K562 (cell line): Measurements from ENCODE around the gene IFT52. TPM values are rescaled to one million over a fixed set of nuclear protein-coding genes. Genes with fewer than 3 reads are reported as not detected.
A peak's percentile ranks its signal among the peaks of the same experiment; 100 is the strongest.

Source experiments
- BRF1 ChIP-seq: IDR thresholded peaks from 3 replicates; pipeline ENCODE4 v1.6.1; 2011; ENCODE audit warnings: borderline replicate concordance, mild to moderate bottlenecking; ENCODE audit not compliant: insufficient read length; ENCODE audit errors: extremely low read depth
- DACH1 ChIP-seq: fragments of 450-650 bp; IDR thresholded peaks from 2 replicates; pipeline ENCODE4 v1.6.1; 2018; ENCODE audit not compliant: partially characterized antibody
- DIDO1 ChIP-seq: fragments of 450-650 bp; IDR thresholded peaks from 2 replicates; pipeline ENCODE4 v1.6.1; 2016; ENCODE audit warnings: low read depth, missing biosample characterization, missing genetic modification characterization
- DNMT1 ChIP-seq: fragments of 450-650 bp; IDR thresholded peaks from 2 replicates; pipeline ENCODE4 v1.6.1; 2016; ENCODE audit warnings: antibody characterized with exemption, mild to moderate bottlenecking
- MYC ChIP-seq, 2 experiments: fragments of 250-450 bp in 1 of 2; sonication (Bioruptor Pico) in 1 of 2; IDR thresholded peaks; 2 replicates each; pipeline versions ENCODE4 v1.5.1 to v1.6.1; 2012 to 2021; ENCODE audit warnings: low read depth in 2 of 2, borderline replicate concordance in 1 of 2, improper control_type of control experiment in 1 of 2, low read length in 1 of 2, mild to moderate bottlenecking in 1 of 2, moderate library complexity in 1 of 2
- NFIC ChIP-seq: fragments of 450-650 bp; IDR thresholded peaks from 2 replicates; pipeline ENCODE4 v1.6.1; 2017; ENCODE audit warnings: mild to moderate bottlenecking, inconsistent platforms
- PHF8 ChIP-seq: fragments of 200-600 bp; sonication (generic); IDR thresholded peaks from 2 replicates; pipeline ENCODE4 v1.6.1; 2012; ENCODE audit warnings: mixed run types, mild to moderate bottlenecking, inconsistent platforms, low read length, moderate library complexity, borderline replicate concordance
- PRMT5 ChIP-seq: sonication (generic); formaldehyde crosslinking; IDR thresholded peaks from 2 replicates; pipeline ENCODE4 v1.5.0; 2020; ENCODE audit warnings: missing genetic modification reagents
- RCOR1 ChIP-seq, 2 experiments: IDR thresholded peaks; 2 replicates each; pipeline ENCODE4 v1.6.1; 2012; ENCODE audit warnings: low read depth in 2 of 2, low read length in 2 of 2, borderline replicate concordance in 1 of 2, improper control_type of control experiment in 1 of 2
- SMARCA4 ChIP-seq: fragments of 450-650 bp; IDR thresholded peaks from 2 replicates; pipeline ENCODE4 v1.6.1; 2016
- SOX6 ChIP-seq: fragments of 450-650 bp; IDR thresholded peaks from 2 replicates; pipeline ENCODE4 v1.6.1; 2014; ENCODE audit warnings: mild to moderate bottlenecking
- ZBTB8A ChIP-seq: fragments of 450-650 bp; IDR thresholded peaks from 2 replicates; pipeline ENCODE4 v1.6.1; 2018; ENCODE audit warnings: mild to moderate bottlenecking, moderate library complexity; ENCODE audit not compliant: partially characterized antibody
- polyA plus RNA-seq, 8 experiments: library from polyadenylated mRNA; depleted of rRNA in 4 of 8; stranded (reverse) in 5 of 8; unstranded in 3 of 8; fragments of >200 nt; fragmentation: Nextera tagmentation in 2 of 8; fragmentation: Illumina TruSeq in 1 of 8; extraction: Ambion mirVana in 2 of 8; extraction: Trizol in 1 of 8; gene quantifications; 2 replicates each; pipeline versions ENCODE4 v1.2.1 to v1.2.3, GENCODE V29; 2011 to 2014; ENCODE audit warnings: inconsistent platforms in 1 of 8, missing spikeins in 1 of 8
- total RNA-seq, 7 experiments: library from RNA; depleted of rRNA in 6 of 7; stranded (reverse); fragments of >200 nt in 6 of 7; fragmentation: Illumina TruSeq in 2 of 7; extraction: Trizol in 2 of 7; gene quantifications; 2 replicates each; pipeline versions ENCODE4 v1.2.1 to v1.2.3, GENCODE V29; 2011 to 2021; ENCODE audit warnings: low replicate concordance in 1 of 7
- TF ChIP-seq, protein P1 (sequence below), 2 experiments: fragments of 450-650 bp in 1 of 2; IDR thresholded peaks; 2 replicates each; pipeline ENCODE4 v1.6.1; 2011 to 2017; ENCODE audit warnings: low read depth in 2 of 2, antibody characterized with exemption in 1 of 2, borderline replicate concordance in 1 of 2, low read length in 1 of 2, mild to moderate bottlenecking in 1 of 2, mixed read lengths in 1 of 2; ENCODE audit not compliant: control insufficient read depth in 1 of 2
- TF ChIP-seq, protein P2 (sequence below): sonication (generic); formaldehyde crosslinking; IDR thresholded peaks from 2 replicates; pipeline ENCODE4 v1.8.0; 2022; ENCODE audit warnings: missing genetic modification reagents, mild to moderate bottlenecking, borderline replicate concordance
- TF ChIP-seq, protein P3 (sequence below): sonication (generic); formaldehyde crosslinking; IDR thresholded peaks from 2 replicates; pipeline ENCODE4 v1.8.1; 2023; ENCODE audit warnings: missing genetic modification reagents, mild to moderate bottlenecking, borderline replicate concordance

IFT52 gene
- total and polyA plus RNA-seq, 9 of the 15 experiments (the other 6 are each of a cell fraction or from before 2014, with no cell fraction given): 11.0 to 31.4 (median 20.4) TPM

DNA sequence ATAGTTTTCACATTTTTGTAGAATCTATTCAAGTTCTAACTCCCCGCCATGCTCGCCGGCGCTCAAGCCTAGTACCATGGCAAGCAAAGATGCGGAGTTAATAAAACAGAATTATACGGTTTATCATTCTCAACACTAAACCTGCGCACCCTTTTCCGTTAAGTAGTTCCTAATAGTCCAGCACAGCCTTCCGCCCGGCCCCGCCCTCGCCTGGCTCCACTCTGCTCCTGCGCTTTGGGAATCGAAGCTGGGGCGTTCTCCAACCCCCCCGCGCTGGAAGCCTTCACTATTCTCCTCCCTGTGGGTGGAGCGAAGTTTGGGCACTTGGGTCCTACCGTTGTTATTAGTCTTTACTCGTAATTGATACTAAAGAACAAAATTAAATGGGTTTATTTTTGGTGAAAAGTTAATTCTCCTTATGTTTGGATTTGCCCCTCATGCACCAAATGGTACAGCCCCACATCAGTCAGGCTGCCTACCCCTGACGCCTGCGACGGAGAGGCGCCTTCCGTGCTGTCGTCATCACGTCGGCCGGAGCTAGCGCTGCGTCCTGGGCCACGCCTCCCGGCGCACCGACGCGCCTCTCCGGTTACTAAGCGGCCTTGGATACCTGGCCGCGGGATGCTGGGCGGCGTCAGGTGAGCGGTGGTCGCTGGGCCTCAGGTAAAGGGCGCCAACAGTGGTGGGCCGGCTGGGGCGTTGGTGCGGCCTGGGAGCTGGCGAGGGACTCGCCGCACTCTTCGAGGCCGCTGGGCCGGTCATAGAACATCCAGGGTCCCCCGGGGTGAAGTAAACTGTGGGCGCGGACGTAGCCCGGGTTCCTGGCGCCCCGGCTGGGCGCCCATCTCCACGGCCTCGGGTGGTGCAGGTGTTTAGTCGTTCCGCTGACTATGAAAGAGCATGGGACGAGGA, at the start of gene IFT52 (continued):
- TF ChIP-seq, protein P1, sequence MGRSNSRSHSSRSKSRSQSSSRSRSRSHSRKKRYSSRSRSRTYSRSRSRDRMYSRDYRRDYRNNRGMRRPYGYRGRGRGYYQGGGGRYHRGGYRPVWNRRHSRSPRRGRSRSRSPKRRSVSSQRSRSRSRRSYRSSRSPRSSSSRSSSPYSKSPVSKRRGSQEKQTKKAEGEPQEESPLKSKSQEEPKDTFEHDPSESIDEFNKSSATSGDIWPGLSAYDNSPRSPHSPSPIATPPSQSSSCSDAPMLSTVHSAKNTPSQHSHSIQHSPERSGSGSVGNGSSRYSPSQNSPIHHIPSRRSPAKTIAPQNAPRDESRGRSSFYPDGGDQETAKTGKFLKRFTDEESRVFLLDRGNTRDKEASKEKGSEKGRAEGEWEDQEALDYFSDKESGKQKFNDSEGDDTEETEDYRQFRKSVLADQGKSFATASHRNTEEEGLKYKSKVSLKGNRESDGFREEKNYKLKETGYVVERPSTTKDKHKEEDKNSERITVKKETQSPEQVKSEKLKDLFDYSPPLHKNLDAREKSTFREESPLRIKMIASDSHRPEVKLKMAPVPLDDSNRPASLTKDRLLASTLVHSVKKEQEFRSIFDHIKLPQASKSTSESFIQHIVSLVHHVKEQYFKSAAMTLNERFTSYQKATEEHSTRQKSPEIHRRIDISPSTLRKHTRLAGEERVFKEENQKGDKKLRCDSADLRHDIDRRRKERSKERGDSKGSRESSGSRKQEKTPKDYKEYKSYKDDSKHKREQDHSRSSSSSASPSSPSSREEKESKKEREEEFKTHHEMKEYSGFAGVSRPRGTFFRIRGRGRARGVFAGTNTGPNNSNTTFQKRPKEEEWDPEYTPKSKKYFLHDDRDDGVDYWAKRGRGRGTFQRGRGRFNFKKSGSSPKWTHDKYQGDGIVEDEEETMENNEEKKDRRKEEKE (IDR thresholded peaks at IDR 0.05; ENCODE audit: borderline replicate concordance in 1 of 2, control insufficient read depth in 1 of 2, low read depth in 2 of 2, low read length in 1 of 2): peak in 1 of 2 experiments; percentile 95; a peak in 2 of 4 replicates
- TF ChIP-seq BRF1 (no peak), PHF8 (peak; percentile 68; the same call in 1 of the 2 replicates), DACH1 (peak; percentile 37), RCOR1 (IDR thresholded peaks at IDR 0.05; ENCODE audit: borderline replicate concordance in 1 of 2, low read depth in 2 of 2, low read length in 2 of 2) (peak in 1 of 2 experiments; percentile 24; a peak in 1 of 4 replicates), SMARCA4 (peak; percentile 18), NFIC (peak; percentile 40; the same call in 1 of the 2 replicates), DNMT1 (no peak), MYC (IDR thresholded peaks at IDR 0.05; ENCODE audit: low read depth, low read length) (no peak), MYC (CRISPR knock-in tag; IDR thresholded peaks at IDR 0.05; ENCODE audit: borderline replicate concordance, low read depth) (no peak), ZBTB8A (no peak), DIDO1 (tag) (peak; percentile 59; the same call in 1 of the 2 replicates), PRMT5 (CRISPR knock-in tag) (no peak), SOX6 (no peak)
- TF ChIP-seq, protein P2, sequence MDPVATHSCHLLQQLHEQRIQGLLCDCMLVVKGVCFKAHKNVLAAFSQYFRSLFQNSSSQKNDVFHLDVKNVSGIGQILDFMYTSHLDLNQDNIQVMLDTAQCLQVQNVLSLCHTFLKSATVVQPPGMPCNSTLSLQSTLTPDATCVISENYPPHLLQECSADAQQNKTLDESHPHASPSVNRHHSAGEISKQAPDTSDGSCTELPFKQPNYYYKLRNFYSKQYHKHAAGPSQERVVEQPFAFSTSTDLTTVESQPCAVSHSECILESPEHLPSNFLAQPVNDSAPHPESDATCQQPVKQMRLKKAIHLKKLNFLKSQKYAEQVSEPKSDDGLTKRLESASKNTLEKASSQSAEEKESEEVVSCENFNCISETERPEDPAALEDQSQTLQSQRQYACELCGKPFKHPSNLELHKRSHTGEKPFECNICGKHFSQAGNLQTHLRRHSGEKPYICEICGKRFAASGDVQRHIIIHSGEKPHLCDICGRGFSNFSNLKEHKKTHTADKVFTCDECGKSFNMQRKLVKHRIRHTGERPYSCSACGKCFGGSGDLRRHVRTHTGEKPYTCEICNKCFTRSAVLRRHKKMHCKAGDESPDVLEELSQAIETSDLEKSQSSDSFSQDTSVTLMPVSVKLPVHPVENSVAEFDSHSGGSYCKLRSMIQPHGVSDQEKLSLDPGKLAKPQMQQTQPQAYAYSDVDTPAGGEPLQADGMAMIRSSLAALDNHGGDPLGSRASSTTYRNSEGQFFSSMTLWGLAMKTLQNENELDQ: no peak
- TF ChIP-seq, protein P3, sequence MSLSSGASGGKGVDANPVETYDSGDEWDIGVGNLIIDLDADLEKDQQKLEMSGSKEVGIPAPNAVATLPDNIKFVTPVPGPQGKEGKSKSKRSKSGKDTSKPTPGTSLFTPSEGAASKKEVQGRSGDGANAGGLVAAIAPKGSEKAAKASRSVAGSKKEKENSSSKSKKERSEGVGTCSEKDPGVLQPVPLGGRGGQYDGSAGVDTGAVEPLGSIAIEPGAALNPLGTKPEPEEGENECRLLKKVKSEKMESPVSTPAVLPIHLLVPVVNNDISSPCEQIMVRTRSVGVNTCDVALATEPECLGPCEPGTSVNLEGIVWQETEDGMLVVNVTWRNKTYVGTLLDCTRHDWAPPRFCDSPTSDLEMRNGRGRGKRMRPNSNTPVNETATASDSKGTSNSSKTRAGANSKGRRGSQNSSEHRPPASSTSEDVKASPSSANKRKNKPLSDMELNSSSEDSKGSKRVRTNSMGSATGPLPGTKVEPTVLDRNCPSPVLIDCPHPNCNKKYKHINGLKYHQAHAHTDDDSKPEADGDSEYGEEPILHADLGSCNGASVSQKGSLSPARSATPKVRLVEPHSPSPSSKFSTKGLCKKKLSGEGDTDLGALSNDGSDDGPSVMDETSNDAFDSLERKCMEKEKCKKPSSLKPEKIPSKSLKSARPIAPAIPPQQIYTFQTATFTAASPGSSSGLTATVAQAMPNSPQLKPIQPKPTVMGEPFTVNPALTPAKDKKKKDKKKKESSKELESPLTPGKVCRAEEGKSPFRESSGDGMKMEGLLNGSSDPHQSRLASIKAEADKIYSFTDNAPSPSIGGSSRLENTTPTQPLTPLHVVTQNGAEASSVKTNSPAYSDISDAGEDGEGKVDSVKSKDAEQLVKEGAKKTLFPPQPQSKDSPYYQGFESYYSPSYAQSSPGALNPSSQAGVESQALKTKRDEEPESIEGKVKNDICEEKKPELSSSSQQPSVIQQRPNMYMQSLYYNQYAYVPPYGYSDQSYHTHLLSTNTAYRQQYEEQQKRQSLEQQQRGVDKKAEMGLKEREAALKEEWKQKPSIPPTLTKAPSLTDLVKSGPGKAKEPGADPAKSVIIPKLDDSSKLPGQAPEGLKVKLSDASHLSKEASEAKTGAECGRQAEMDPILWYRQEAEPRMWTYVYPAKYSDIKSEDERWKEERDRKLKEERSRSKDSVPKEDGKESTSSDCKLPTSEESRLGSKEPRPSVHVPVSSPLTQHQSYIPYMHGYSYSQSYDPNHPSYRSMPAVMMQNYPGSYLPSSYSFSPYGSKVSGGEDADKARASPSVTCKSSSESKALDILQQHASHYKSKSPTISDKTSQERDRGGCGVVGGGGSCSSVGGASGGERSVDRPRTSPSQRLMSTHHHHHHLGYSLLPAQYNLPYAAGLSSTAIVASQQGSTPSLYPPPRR: no peak
